ENCODE results near the gene TMEM247.

The TMEM247 gene

DNA sequence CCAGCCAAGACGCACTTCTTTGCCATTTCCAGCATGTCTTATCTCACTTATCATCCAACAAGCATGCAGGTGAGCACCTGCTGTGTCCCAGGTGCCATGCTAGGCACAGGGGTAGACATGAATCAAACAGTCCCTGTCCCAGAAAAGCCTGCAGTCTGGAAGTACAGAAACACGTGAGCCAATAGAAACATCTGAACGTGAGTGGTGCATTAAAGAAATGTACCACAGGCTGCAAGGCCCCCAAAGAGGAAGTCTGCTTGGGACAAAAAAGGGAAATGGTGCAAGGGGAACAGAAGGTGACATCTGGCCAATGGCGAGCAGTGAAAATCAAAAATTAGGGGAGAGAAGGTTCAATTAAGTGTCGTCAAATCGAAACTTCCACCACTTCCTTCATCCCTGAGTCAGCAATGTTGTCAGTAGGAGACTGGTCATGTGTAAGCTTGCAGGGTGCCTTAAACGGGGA lies 17.6 kb upstream of the TMEM247 start:
- H3K4me3 ChIP-seq (ENCODE audit: low read depth in 1 of 2, low read length in 1 of 2) = peak overlapping the region; percentile 21 to 42
- H3K36me3 ChIP-seq = no peaks in the 10 kb centered on the region
- H3K9me3 ChIP-seq = no peaks in the 10 kb centered on the region
- TF ChIP-seq, protein P1, sequence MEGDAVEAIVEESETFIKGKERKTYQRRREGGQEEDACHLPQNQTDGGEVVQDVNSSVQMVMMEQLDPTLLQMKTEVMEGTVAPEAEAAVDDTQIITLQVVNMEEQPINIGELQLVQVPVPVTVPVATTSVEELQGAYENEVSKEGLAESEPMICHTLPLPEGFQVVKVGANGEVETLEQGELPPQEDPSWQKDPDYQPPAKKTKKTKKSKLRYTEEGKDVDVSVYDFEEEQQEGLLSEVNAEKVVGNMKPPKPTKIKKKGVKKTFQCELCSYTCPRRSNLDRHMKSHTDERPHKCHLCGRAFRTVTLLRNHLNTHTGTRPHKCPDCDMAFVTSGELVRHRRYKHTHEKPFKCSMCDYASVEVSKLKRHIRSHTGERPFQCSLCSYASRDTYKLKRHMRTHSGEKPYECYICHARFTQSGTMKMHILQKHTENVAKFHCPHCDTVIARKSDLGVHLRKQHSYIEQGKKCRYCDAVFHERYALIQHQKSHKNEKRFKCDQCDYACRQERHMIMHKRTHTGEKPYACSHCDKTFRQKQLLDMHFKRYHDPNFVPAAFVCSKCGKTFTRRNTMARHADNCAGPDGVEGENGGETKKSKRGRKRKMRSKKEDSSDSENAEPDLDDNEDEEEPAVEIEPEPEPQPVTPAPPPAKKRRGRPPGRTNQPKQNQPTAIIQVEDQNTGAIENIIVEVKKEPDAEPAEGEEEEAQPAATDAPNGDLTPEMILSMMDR (IDR thresholded peaks at IDR 0.05) = peak; percentile 33
- H3K4me1 ChIP-seq (ENCODE audit: control insufficient read depth in 1 of 2, insufficient read depth in 1 of 2, low read depth in 1 of 2, low read length in 1 of 2) = peaks cover 14% of the 10 kb centered on the region in 2 experiments
- H3K27ac ChIP-seq = peak overlapping the region; percentile 72
- H3K27me3 ChIP-seq = no peaks in the 10 kb centered on the region

DNA sequence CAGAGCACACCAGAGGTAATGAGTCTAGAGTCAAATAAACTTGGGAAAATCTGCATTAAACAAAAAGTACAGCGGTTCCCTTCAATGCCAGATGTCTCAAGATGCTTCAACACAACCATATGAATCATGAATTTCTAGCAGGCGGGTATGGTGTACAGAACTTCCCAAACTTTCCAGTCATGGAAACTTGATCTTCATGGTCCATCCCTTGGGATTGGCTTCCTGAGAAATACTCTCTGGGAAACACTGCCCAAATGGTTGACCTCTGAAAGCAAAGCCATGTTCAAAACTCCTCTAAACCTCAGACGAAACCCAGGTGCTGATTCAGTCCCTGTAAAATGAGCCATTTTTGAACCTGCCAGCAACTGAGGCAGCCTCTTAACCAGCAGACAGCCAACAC lies 16.4 kb upstream of the TMEM247 start:
- Histone ChIP-seq H3K36me3 (no peaks in the 10 kb centered on the region), H3K27ac (no peak overlapping the region), H3K27me3 (no peaks in the 10 kb centered on the region), H3K4me1 (ENCODE audit: control insufficient read depth in 1 of 2, insufficient read depth in 1 of 2, low read depth in 1 of 2, low read length in 1 of 2) (peaks cover 14% of the 10 kb centered on the region in 2 experiments), H3K9me3 (no peaks in the 10 kb centered on the region), H3K4me3 (ENCODE audit: low read depth in 1 of 2, low read length in 1 of 2) (no peak overlapping the region)
- TF ChIP-seq, protein P1 (IDR thresholded peaks at IDR 0.05) = no peak

DNA sequence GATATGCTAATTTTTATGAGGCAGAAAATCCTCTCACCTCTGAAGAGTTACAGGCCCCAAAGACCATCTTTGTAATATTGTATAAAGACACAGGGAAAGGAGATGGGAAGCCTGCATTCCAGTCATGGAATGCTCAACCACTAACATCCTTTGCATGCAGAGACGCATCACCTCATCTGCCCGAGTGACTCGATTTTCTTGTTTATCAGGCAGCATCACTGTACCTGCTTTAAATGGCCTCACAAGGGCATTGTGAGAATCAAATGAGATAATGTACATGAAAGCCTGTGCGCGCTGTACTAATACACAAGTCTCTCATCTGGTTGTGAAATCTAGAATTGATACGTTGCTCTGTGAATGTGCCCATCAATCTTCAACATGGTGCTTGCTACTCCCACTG lies 10.2 kb upstream of the TMEM247 start:
- Histone ChIP-seq H3K27ac (no peak overlapping the region), H3K27me3 (no peaks in the 10 kb centered on the region), H3K36me3 (no peaks in the 10 kb centered on the region), H3K9me3 (no peaks in the 10 kb centered on the region), H3K4me3 (ENCODE audit: low read depth in 1 of 2, low read length in 1 of 2) (no peak overlapping the region), H3K4me1 (ENCODE audit: control insufficient read depth in 1 of 2, insufficient read depth in 1 of 2, low read depth in 1 of 2, low read length in 1 of 2) (peaks cover 4 to 9% of the 10 kb centered on the region in 2 experiments)
- TF ChIP-seq, protein P1 (IDR thresholded peaks at IDR 0.05) = no peak

DNA sequence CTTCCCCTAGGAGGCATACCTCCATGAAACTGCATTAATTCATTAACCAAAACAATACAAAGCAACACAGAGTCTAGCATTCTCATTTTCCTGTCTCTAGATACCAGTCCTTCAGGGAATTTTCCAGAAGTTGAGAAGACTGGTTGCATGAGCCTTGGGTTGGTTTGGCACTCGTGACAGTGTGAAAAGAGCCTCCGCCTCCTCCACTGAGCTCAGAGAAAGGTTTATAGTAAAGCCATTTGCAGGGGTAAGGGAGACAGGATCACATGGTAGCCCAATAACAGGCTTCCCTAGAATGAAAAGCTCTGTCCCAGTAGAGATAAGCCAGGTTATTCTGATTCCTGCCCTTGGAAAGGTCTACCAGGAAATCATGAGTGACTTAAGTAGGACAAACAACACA lies 9.7 kb upstream of the TMEM247 start:
- Histone ChIP-seq H3K27me3 (no peaks in the 10 kb centered on the region), H3K27ac (peak overlapping the region; percentile 54), H3K4me1 (ENCODE audit: control insufficient read depth in 1 of 2, insufficient read depth in 1 of 2, low read depth in 1 of 2, low read length in 1 of 2) (peaks cover 4 to 9% of the 10 kb centered on the region in 2 experiments), H3K4me3 (ENCODE audit: low read depth in 1 of 2, low read length in 1 of 2) (no peak overlapping the region), H3K36me3 (no peaks in the 10 kb centered on the region), H3K9me3 (no peaks in the 10 kb centered on the region)
- TF ChIP-seq, protein P1 (IDR thresholded peaks at IDR 0.05) = no peak

DNA sequence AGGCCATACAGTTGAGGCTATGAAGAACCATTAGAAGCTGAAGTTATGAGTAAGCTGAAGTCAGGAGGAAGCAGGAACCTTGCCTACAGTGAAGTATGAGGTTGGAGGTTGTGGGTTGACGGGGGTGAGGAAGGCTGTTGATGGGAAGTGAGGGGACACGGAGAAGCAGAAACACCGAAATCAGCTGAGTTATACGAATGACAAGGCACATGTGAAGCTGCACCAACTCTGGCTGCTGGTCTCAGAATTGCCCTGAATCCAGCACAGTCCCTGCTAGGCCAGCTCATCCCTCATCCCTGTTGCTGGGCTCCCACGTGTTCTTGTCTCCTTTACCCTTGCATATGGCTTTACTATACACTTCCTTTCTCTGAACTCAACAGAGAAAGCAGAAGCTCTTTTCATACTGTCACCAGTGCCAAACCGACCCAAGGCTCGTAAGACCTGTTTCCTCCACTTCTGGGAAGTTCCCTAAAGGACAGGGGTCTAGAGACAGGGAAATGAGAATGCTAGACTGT lies 9.2 kb upstream of the TMEM247 start:
- H3K4me1 ChIP-seq (ENCODE audit: control insufficient read depth in 1 of 2, insufficient read depth in 1 of 2, low read depth in 1 of 2, low read length in 1 of 2) = peaks cover 4 to 9% of the 10 kb centered on the region in 2 experiments

More for the DNA sequence above, 9.2 kb upstream of the TMEM247 start:
- Histone ChIP-seq H3K27ac (peak overlapping the region; percentile 54), H3K36me3 (no peaks in the 10 kb centered on the region), H3K27me3 (no peaks in the 10 kb centered on the region), H3K9me3 (no peaks in the 10 kb centered on the region), H3K4me3 (ENCODE audit: low read depth in 1 of 2, low read length in 1 of 2) (no peak overlapping the region)
- TF ChIP-seq, protein P1 (IDR thresholded peaks at IDR 0.05) = no peak
